SK-N-MC (cell line): ENCODE measurements around the gene PLEKHO2.

Experiments used
- EZH2 ChIP-seq: fragments of 200-600 bp; sonication (generic); IDR thresholded peaks from one replicate; pipeline ENCODE4 v1.6.1; 2017; ENCODE audit warnings: antibody characterized with exemption
- FOXP2 ChIP-seq: optimal IDR thresholded peaks from 2 replicates; pipeline ENCODE3; 2011; ENCODE audit warnings: mild to moderate bottlenecking, moderate library complexity; ENCODE audit not compliant: insufficient read depth; ENCODE audit errors: extremely low read length, control extremely low read depth
- POLR2AphosphoS5 ChIP-seq: IDR thresholded peaks from 2 replicates; pipeline ENCODE4 v1.6.1; 2012; ENCODE audit warnings: mild to moderate bottlenecking, low read depth, low read length, borderline replicate concordance

DNA sequence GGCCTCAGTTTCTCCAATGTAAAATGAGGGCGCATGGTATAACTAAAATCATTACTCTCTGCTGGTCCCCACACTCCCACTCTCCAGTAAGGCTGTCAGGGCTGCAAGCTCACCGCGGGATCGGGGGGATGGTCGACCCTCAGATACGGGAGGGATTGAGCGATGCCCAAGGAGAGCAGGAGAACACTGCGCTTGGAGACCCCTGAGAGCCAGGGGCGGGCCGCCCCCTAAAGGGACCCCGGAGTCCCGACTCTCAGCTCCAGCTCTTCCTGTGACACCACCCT lies 713 bp upstream of the PLEKHO2 start:
- TF ChIP-seq POLR2AphosphoS5 (no peak), EZH2 (no peak), FOXP2 (no peak)
